DMS53 (cell line): Measurements from ENCODE around the gene DNAH10.

Source experiments
- DNase-seq: peaks from one replicate; lab custom pipeline; 2025; lab: John Stamatoyannopoulos, UW

DNAH10 gene

GRCh38 chr12:123798518-123798917, 36.4 kb downstream of the DNAH10 start:
- no peak for DNase-seq

GRCh38 chr12:123799227-123799626, 37.1 kb downstream of the DNAH10 start:
- no peak for DNase-seq

GRCh38 chr12:123801573-123802178, 39.6 kb downstream of the DNAH10 start:
- peak; percentile 28 for DNase-seq

- DNase-seq: no peak
These were observed 43.1 kb downstream of the DNAH10 start for GRCh38 chr12:123805173-123805572.

GRCh38 chr12:123807002-123807401, 44.9 kb downstream of the DNAH10 start:
- DNase-seq: no peak

GRCh38 chr12:123807670-123808069, 45.6 kb downstream of the DNAH10 start:
- DNase-seq: no peak

- peak; percentile 51 for DNase-seq
These were observed 46.1 kb downstream of the DNAH10 start for GRCh38 chr12:123808167-123808566.

GRCh38 chr12:123813349-123813748, 51.2 kb downstream of the DNAH10 start:
- DNase-seq: no peak

- DNase-seq: no peak
These were observed 53.9 kb downstream of the DNAH10 start for GRCh38 chr12:123815968-123816367.

GRCh38 chr12:123816896-123817537, 54.9 kb downstream of the DNAH10 start:
- DNase-seq: peak; percentile 19

GRCh38 chr12:123822804-123823203, 60.7 kb downstream of the DNAH10 start:
- DNase-seq: no peak

- no peak for DNase-seq
These were observed 66.0 kb downstream of the DNAH10 start for GRCh38 chr12:123828120-123828519.

- no peak for DNase-seq
These were observed 66.9 kb downstream of the DNAH10 start for GRCh38 chr12:123828854-123829547.

GRCh38 chr12:123829561-123829960, 67.5 kb downstream of the DNAH10 start:
- no peak for DNase-seq

- no peak for DNase-seq
These were observed 68.6 kb downstream of the DNAH10 start for GRCh38 chr12:123830675-123831074.

- no peak for DNase-seq
These were observed 70.0 kb downstream of the DNAH10 start for GRCh38 chr12:123832052-123832451.

- no peak for DNase-seq
These were observed 71.7 kb downstream of the DNAH10 start for GRCh38 chr12:123833830-123834229.

GRCh38 chr12:123834845-123835244, 72.7 kb downstream of the DNAH10 start:
- DNase-seq: no peak

- no peak for DNase-seq
These were observed 74.2 kb downstream of the DNAH10 start for GRCh38 chr12:123836292-123836691.

- no peak for DNase-seq
These were observed 77.7 kb downstream of the DNAH10 start for GRCh38 chr12:123839826-123840225.

- DNase-seq: no peak
These were observed 78.8 kb downstream of the DNAH10 start for GRCh38 chr12:123840765-123841425.

GRCh38 chr12:123843912-123844748, 82.0 kb downstream of the DNAH10 start:
- DNase-seq: no peak
